Inferior parietal cortex (tissue), 1 donor: Measurements from ENCODE around the gene SNAI3.

Source experiments
- DNase-seq: peaks from one replicate; pipeline ENCODE4 v3.0.0-alpha.2; 2016; ENCODE audit errors: extremely low spot score

The SNAI3 gene

GRCh38 chr16:88651276-88651988 is 34.9 kb downstream of the SNAI3 start:
- no peak for DNase-seq

GRCh38 chr16:88650749-88651275 is 35.5 kb downstream of the SNAI3 start, which contains the start of gene CYBA:
CYBA (minus strand) TSS chr16:88651053; CDS start chr16:88651013, 40 bp downstream.
- DNase-seq = no peak

- DNase-seq = no peak
These were observed 36.2 kb downstream of the SNAI3 start for GRCh38 chr16:88649924-88650748.

GRCh38 chr16:88649195-88649923 is 36.9 kb downstream of the SNAI3 start:
- DNase-seq = no peak

GRCh38 chr16:88647178-88648070 is 38.9 kb downstream of the SNAI3 start:
- DNase-seq = no peak

- DNase-seq = no peak
These were observed 39.8 kb downstream of the SNAI3 start for GRCh38 chr16:88646345-88647034.

- DNase-seq = no peak
These were observed 40.4 kb downstream of the SNAI3 start for GRCh38 chr16:88645941-88646340.

GRCh38 chr16:88645455-88645854 is 40.9 kb downstream of the SNAI3 start:
- DNase-seq = no peak

- no peak for DNase-seq
These were observed 42.7 kb downstream of the SNAI3 start for GRCh38 chr16:88643644-88643932.

- DNase-seq = no peak
These were observed 43.2 kb downstream of the SNAI3 start for GRCh38 chr16:88642881-88643643.

GRCh38 chr16:88640498-88641247 is 45.6 kb downstream of the SNAI3 start:
- DNase-seq = no peak

- DNase-seq = no peak
These were observed 46.2 kb downstream of the SNAI3 start for GRCh38 chr16:88640039-88640495.

- DNase-seq = no peak
These were observed 46.9 kb downstream of the SNAI3 start for GRCh38 chr16:88639231-88640038.

GRCh38 chr16:88638323-88639230 is 47.7 kb downstream of the SNAI3 start, which contains the start of gene IL17C:
IL17C (plus strand) TSS chr16:88638572; CDS start chr16:88638642, 70 bp downstream.
- no peak for DNase-seq

- no peak for DNase-seq
These were observed 49.6 kb downstream of the SNAI3 start for GRCh38 chr16:88636488-88637265.

GRCh38 chr16:88635671-88636319 is 50.5 kb downstream of the SNAI3 start:
- DNase-seq = no peak
